Measurements from ENCODE around the gene LAIR1.
A peak's percentile ranks its signal among the peaks of the same experiment; 100 is the strongest.
"Not testable (repeated sequence)": the region's sequence is repeated elsewhere in the genome, so short reads cannot be mapped to it uniquely, and the experiment has no call there.

LAIR1 gene

GRCh38 chr19:54369688-54370433 is 5.1 kb upstream of the LAIR1 start:
- Mint-ChIP-seq H3K27me3 (ENCODE audit: low read depth) (peaks cover 41% of the 10 kb centered on the region), H3K27ac (peak overlapping the region; percentile 80), H3K4me3 (peak overlapping the region; percentile 89), H3K4me1 (ENCODE audit: low read depth) (peaks cover 47% of the 10 kb centered on the region), H3K36me3 (ENCODE audit: low read depth) (peaks cover 22% of the 10 kb centered on the region)
- H3K9me3 Mint-ChIP-seq; DNase-seq (ENCODE audit: low spot score): not testable (repeated sequence)

GRCh38 chr19:54369082-54369687 is 4.5 kb upstream of the LAIR1 start:
- Mint-ChIP-seq H3K27me3 (ENCODE audit: low read depth) (peaks cover 44% of the 10 kb centered on the region), H3K4me3 (peak overlapping the region; percentile 89), H3K9me3 (no peaks in the 10 kb centered on the region), H3K27ac (peak overlapping the region; percentile 62), H3K4me1 (ENCODE audit: low read depth) (peaks cover 49% of the 10 kb centered on the region), H3K36me3 (ENCODE audit: low read depth) (peaks cover 28% of the 10 kb centered on the region)
- no peak for DNase-seq (ENCODE audit: low spot score)

GRCh38 chr19:54366811-54367210 is 2.1 kb upstream of the LAIR1 start:
- Mint-ChIP-seq H3K9me3 (peaks cover 10% of the 10 kb centered on the region), H3K27me3 (ENCODE audit: low read depth) (peaks cover 40% of the 10 kb centered on the region), H3K36me3 (ENCODE audit: low read depth) (peaks cover 50% of the 10 kb centered on the region), H3K4me1 (ENCODE audit: low read depth) (peaks cover 57% of the 10 kb centered on the region), H3K27ac (no peak overlapping the region), H3K4me3 (no peak overlapping the region)
- no peak for DNase-seq (ENCODE audit: low spot score)

GRCh38 chr19:54365798-54366197 is 1.1 kb upstream of the LAIR1 start:
- Mint-ChIP-seq H3K4me1 (ENCODE audit: low read depth) (peaks cover 59% of the 10 kb centered on the region), H3K4me3 (peak overlapping the region; percentile 21), H3K27me3 (ENCODE audit: low read depth) (peaks cover 36% of the 10 kb centered on the region), H3K36me3 (ENCODE audit: low read depth) (peaks cover 53% of the 10 kb centered on the region), H3K27ac (peak overlapping the region; percentile 41)
- not testable (repeated sequence) for DNase-seq (ENCODE audit: low spot score); H3K9me3 Mint-ChIP-seq

- H3K4me1 Mint-ChIP-seq (ENCODE audit: low read depth): peaks cover 47% of the 10 kb centered on the region
Measured at GRCh38 chr19:54361680-54362422, 2.9 kb downstream of the LAIR1 start.

GRCh38 chr19:54359149-54359820 is 5.4 kb downstream of the LAIR1 start:
- not testable (repeated sequence) for H3K9me3 Mint-ChIP-seq; H3K27ac Mint-ChIP-seq; H3K4me3 Mint-ChIP-seq; H3K27me3 Mint-ChIP-seq (ENCODE audit: low read depth)
- peak; percentile 64 for DNase-seq (ENCODE audit: low spot score)
- H3K4me1 Mint-ChIP-seq (ENCODE audit: low read depth): peaks cover 30% of the 10 kb centered on the region
- H3K36me3 Mint-ChIP-seq (ENCODE audit: low read depth): peaks cover 43% of the 10 kb centered on the region

More at GRCh38 chr19:54361680-54362422, 2.9 kb downstream of the LAIR1 start:
- peaks cover 52% of the 10 kb centered on the region for H3K36me3 Mint-ChIP-seq (ENCODE audit: low read depth)
- H3K27ac Mint-ChIP-seq: peak overlapping the region; percentile 89
- not testable (repeated sequence) for DNase-seq (ENCODE audit: low spot score); H3K9me3 Mint-ChIP-seq
- H3K27me3 Mint-ChIP-seq (ENCODE audit: low read depth): peaks cover 17% of the 10 kb centered on the region
- H3K4me3 Mint-ChIP-seq: peak overlapping the region; percentile 96

GRCh38 chr19:54357381-54357780 is 7.3 kb downstream of the LAIR1 start:
- Mint-ChIP-seq H3K27ac (no peak overlapping the region), H3K36me3 (ENCODE audit: low read depth) (peaks cover 32% of the 10 kb centered on the region), H3K27me3 (ENCODE audit: low read depth) (peaks cover 3% of the 10 kb centered on the region), H3K4me1 (ENCODE audit: low read depth) (peaks cover 15% of the 10 kb centered on the region), H3K4me3 (no peak overlapping the region), H3K9me3 (no peaks in the 10 kb centered on the region)
- DNase-seq (ENCODE audit: low spot score): no peak

GRCh38 chr19:54356444-54357056 is 8.2 kb downstream of the LAIR1 start:
- H3K36me3 Mint-ChIP-seq (ENCODE audit: low read depth): peaks cover 26% of the 10 kb centered on the region
- peaks cover 9% of the 10 kb centered on the region for H3K4me1 Mint-ChIP-seq (ENCODE audit: low read depth)
- H3K27me3 Mint-ChIP-seq (ENCODE audit: low read depth): peaks cover 7% of the 10 kb centered on the region
- H3K27ac Mint-ChIP-seq: no peak overlapping the region
- no peaks in the 10 kb centered on the region for H3K9me3 Mint-ChIP-seq
- no peak for DNase-seq (ENCODE audit: low spot score)
- no peak overlapping the region for H3K4me3 Mint-ChIP-seq

- no peak overlapping the region for H3K4me3 Mint-ChIP-seq
- peaks cover 7% of the 10 kb centered on the region for H3K27me3 Mint-ChIP-seq (ENCODE audit: low read depth)
- no peak for DNase-seq (ENCODE audit: low spot score)
- H3K4me1 Mint-ChIP-seq (ENCODE audit: low read depth): peaks cover 3% of the 10 kb centered on the region
- no peak overlapping the region for H3K27ac Mint-ChIP-seq
- H3K9me3 Mint-ChIP-seq: no peaks in the 10 kb centered on the region
- peaks cover 22% of the 10 kb centered on the region for H3K36me3 Mint-ChIP-seq (ENCODE audit: low read depth)
Measured at GRCh38 chr19:54355675-54356074, 9.1 kb downstream of the LAIR1 start.

- Mint-ChIP-seq H3K4me1 (ENCODE audit: low read depth) (peaks cover 3% of the 10 kb centered on the region), H3K27me3 (ENCODE audit: low read depth) (peaks cover 10% of the 10 kb centered on the region), H3K4me3 (no peak overlapping the region), H3K36me3 (ENCODE audit: low read depth) (peaks cover 22% of the 10 kb centered on the region), H3K9me3 (no peaks in the 10 kb centered on the region), H3K27ac (no peak overlapping the region)
- no peak for DNase-seq (ENCODE audit: low spot score)
Measured at GRCh38 chr19:54354761-54355160, 10.0 kb downstream of the LAIR1 start.

- H3K27me3 Mint-ChIP-seq (ENCODE audit: low read depth): peaks cover 21% of the 10 kb centered on the region
- no peaks in the 10 kb centered on the region for H3K9me3 Mint-ChIP-seq
- no peak overlapping the region for H3K4me3 Mint-ChIP-seq
- H3K36me3 Mint-ChIP-seq (ENCODE audit: low read depth): peaks cover 19% of the 10 kb centered on the region
- no peak for DNase-seq (ENCODE audit: low spot score)
- peaks cover 2% of the 10 kb centered on the region for H3K4me1 Mint-ChIP-seq (ENCODE audit: low read depth)
- no peak overlapping the region for H3K27ac Mint-ChIP-seq
Measured at GRCh38 chr19:54352546-54352945, 12.2 kb downstream of the LAIR1 start.

- Mint-ChIP-seq H3K9me3 (no peaks in the 10 kb centered on the region), H3K27ac (no peak overlapping the region), H3K4me1 (ENCODE audit: low read depth) (peaks cover 2% of the 10 kb centered on the region), H3K27me3 (ENCODE audit: low read depth) (peaks cover 24% of the 10 kb centered on the region), H3K4me3 (no peak overlapping the region), H3K36me3 (ENCODE audit: low read depth) (peaks cover 16% of the 10 kb centered on the region)
- DNase-seq (ENCODE audit: low spot score): no peak
Measured at GRCh38 chr19:54352041-54352440, 12.7 kb downstream of the LAIR1 start.

- peaks cover 24% of the 10 kb centered on the region for H3K27me3 Mint-ChIP-seq (ENCODE audit: low read depth)
- no peak overlapping the region for H3K27ac Mint-ChIP-seq
- H3K4me3 Mint-ChIP-seq: no peak overlapping the region
- peaks cover 2% of the 10 kb centered on the region for H3K4me1 Mint-ChIP-seq (ENCODE audit: low read depth)
- H3K36me3 Mint-ChIP-seq (ENCODE audit: low read depth): peaks cover 12% of the 10 kb centered on the region
- H3K9me3 Mint-ChIP-seq: no peaks in the 10 kb centered on the region
- DNase-seq (ENCODE audit: low spot score): no peak
Measured at GRCh38 chr19:54351474-54351873, 13.3 kb downstream of the LAIR1 start.
